Epithelial cell of proximal tubule (primary cell): ENCODE data around the gene RNF220. TPM values are rescaled to one million over a fixed set of nuclear protein-coding genes. Genes with fewer than 3 reads are reported as not detected.
A peak's percentile ranks its signal among the peaks of the same experiment; 100 is the strongest.

Experiments used
- DNase-seq: peaks from one replicate; pipeline ENCODE4 v3.0.0-alpha.2; 2011; ENCODE audit warnings: low read depth
- H3K4me3 ChIP-seq: 2 replicates; pipeline ENCODE4 v1.5.1; 2011; ENCODE audit warnings: low read depth, mild to moderate bottlenecking, low read length
- total RNA-seq: library from RNA; depleted of rRNA; stranded (reverse); fragments of >200 nt; gene quantifications from 2 replicates; pipeline ENCODE4 v1.2.3, GENCODE V29; 2015
- TF ChIP-seq, protein P1 (sequence below): conservative IDR thresholded peaks from 2 replicates; pipeline ENCODE4 v1.5.1; 2012; ENCODE audit warnings: low read depth, mild to moderate bottlenecking, low read length

RNF220 gene
- total RNA-seq, 1 donor from 2014 or later: 152 TPM

GRCh38 chr1:44628962-44629756, 224.1 kb downstream of the RNF220 start:
- DNase-seq: peak; percentile 74
- TF ChIP-seq, protein P1, sequence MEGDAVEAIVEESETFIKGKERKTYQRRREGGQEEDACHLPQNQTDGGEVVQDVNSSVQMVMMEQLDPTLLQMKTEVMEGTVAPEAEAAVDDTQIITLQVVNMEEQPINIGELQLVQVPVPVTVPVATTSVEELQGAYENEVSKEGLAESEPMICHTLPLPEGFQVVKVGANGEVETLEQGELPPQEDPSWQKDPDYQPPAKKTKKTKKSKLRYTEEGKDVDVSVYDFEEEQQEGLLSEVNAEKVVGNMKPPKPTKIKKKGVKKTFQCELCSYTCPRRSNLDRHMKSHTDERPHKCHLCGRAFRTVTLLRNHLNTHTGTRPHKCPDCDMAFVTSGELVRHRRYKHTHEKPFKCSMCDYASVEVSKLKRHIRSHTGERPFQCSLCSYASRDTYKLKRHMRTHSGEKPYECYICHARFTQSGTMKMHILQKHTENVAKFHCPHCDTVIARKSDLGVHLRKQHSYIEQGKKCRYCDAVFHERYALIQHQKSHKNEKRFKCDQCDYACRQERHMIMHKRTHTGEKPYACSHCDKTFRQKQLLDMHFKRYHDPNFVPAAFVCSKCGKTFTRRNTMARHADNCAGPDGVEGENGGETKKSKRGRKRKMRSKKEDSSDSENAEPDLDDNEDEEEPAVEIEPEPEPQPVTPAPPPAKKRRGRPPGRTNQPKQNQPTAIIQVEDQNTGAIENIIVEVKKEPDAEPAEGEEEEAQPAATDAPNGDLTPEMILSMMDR: no peak
- H3K4me3 ChIP-seq: no peak overlapping the region

DNA sequence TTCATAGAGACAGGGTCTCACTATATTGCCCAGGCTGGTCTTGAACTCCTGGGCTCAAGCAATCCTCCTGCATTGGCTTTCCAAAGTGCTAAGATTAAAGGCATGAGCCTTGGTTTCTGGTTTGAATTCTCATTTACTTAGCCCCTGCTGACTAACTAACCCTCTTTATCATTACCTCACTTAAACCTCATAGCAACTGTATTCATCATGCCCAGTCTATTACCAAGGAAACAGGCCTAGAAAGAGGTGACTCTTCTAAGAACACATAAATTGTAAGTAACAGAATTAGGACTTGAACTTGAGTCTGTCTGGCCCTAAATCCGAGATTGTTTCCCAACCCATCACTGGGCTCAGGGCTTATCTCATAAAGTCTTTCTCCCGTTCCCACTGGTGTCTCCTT, 225.1 kb downstream of the RNF220 start:
- no peak for DNase-seq
- no peak overlapping the region for H3K4me3 ChIP-seq
- TF ChIP-seq, protein P1: no peak

- TF ChIP-seq, protein P1: no peak
- DNase-seq: no peak
- H3K4me3 ChIP-seq: peak overlapping the region; percentile 72
Observed at GRCh38 chr1:44631333-44631646, 226.2 kb downstream of the RNF220 start.

GRCh38 chr1:44631647-44632539, 226.8 kb downstream of the RNF220 start:
- peak overlapping the region; percentile 72 for H3K4me3 ChIP-seq
- DNase-seq: no peak
- TF ChIP-seq, protein P1: no peak

GRCh38 chr1:44632598-44632997, 227.5 kb downstream of the RNF220 start:
- DNase-seq: no peak
- TF ChIP-seq, protein P1: no peak
- H3K4me3 ChIP-seq: peak overlapping the region; percentile 72

DNA sequence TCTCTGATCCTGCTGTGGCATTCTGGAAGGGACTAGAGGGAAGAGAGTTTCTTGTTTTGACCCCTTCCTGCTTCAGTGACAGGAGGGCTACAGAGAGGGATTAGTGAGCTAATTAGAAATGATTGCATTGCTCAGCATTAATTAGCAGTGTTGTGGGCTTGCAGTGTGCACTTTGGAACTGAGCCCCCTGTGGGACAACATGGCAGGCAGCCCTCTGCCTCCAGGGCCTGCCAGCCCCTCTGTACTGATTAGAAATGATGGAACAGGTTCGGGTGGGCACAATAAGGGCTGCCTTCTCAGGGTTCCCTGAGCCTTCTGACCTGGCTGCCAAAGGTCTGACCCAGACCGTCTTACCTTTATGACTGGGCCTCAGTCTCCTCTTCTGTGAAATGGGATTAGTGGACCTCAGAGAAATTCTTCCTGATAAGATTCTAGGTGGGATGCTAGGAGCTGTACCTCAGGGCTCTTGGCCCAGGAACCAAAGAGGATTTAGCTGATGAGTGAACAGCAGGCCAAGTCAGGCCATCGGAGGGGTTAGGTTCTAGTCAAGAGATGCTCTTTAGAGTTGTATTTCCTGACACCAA, 229.6 kb downstream of the RNF220 start:
- DNase-seq: no peak
- no peak overlapping the region for H3K4me3 ChIP-seq
- TF ChIP-seq, protein P1: no peak
